HTERT RPE-1 (cell line): ENCODE results near the gene AMER2.

Experiments used
- in situ Hi-C: fragments of 300-500 bp; cut with MboI; formaldehyde crosslinking; loops from 4 replicates; pipeline ENCODE4 v1.14.3; 2020; ENCODE audit warnings: low sequenced_read_pairs

Gene AMER2

DNA sequence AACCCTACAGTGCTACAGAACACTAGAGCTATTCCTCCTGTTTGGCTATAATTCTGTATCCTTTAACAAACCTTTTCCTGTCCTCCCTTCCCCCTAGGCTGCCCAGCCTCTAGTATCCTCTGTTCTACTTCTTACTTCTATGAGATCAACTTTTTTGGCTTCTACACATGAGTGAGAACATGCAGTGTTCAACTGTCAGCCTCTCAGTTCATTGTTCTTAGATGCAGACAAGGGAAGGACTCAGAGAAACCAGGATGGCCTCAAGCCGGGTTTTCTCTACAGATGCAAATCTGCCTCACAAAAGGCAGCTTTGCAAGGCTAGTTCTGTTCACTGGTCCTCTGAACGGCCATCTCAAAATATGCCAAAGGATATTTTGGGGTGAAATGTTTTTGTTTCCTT is 18.4 kb downstream of the AMER2 start:
- in situ Hi-C loops = no loop called here

DNA sequence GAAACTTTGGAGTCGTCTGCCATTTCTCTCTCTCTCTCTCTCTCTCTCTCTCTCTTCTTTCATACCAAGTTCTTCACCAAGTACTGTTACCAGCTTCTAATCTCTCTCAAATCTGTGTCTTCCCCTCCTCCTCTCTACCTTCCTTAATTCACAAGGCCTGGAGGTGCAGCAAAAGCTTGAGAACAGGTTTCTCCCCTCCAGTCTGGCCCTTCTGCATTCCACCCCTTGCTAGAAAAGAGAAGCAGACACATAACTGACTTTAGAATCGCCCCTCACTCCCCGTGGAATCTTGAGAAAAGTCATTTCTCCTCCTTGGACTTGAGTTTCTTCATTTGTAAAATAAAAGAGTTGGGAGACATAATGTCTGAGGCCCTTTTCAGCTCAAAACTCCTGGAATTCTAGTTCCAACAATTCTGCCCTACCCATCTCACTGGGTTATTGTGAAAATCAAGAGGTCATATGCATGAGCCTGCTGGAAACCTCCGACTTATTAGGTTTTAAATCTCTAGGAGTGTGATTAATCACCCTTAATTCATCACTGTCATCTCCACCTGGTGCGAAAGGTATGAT is 20.4 kb downstream of the AMER2 start:
- in situ Hi-C loops = no loop called here

- in situ Hi-C loops = no loop called here
Observed at GRCh38 chr13:25149711-25150110, 22.4 kb downstream of the AMER2 start.

DNA sequence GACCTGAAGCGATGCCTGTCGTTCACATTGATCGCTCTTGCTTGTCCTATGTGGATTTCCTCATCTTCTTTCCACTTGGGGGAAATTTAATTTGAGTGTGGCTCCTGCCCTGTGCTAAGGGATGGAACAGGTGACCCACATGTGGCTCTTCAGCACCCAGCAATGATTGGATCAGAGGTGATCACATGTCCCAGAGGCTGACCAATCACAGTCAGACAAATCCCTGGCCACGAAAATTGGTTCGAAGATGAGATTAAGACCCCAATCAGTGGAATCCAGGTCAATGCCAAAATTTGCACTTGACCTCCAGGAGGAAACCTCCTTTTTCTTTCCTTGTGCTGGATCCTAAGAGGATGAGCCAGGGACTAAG is 23.7 kb downstream of the AMER2 start:
- in situ Hi-C loops = no loop called here

DNA sequence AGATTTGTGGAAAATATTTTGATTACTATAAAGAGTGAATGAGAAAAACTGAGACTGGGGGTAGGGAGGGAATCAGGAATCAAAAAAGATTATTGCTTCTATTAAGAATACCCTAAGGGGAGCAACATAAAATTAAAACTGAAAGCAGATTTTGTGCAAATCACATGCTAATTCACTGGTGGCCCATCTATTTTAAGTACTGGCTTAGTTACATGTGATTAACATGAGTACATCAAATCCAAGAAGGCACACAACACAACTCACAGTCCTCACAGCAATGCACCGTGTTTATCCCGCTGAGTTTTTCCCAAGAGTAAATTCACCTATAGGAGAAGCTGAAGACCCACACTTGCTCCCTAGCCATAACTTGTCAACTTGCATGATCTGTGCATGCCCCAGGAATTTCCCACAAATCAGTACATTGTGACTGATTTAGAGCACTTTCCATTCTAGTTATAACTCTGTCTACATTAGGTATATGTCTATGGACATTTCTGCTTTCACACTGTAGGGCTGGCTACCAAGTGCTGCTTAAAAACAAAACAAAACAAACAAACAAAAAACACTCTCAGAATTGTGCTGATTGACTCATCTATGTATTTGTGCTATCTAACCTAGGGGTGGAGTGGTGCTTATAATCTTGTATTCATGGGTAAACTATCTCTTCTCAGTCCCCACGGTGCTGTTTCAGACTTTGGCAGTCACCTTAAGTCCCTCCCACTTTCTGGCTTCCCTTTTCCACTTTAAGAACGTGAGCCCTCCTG is 24.3 kb downstream of the AMER2 start:
- in situ Hi-C loops = no loop called here

DNA sequence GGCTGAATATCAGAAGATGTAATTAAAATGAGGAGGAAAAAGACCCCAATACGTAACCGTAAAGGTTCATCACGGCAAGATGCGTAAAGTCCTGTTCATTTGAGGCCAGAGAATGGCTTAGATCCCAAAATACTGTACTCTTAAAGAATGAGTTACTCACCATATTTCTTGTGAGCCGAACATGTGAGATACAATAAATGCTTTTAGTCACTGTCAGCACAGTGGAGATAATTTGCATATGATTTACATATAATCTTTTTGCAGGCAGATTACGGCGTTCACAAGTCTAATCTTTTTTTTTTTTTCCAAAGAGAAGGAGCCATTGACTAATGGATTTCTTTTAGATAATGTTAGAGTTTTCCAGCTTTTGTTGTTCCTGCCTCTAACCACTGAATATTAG is 28.4 kb downstream of the AMER2 start:
- in situ Hi-C loops = no loop called here

DNA sequence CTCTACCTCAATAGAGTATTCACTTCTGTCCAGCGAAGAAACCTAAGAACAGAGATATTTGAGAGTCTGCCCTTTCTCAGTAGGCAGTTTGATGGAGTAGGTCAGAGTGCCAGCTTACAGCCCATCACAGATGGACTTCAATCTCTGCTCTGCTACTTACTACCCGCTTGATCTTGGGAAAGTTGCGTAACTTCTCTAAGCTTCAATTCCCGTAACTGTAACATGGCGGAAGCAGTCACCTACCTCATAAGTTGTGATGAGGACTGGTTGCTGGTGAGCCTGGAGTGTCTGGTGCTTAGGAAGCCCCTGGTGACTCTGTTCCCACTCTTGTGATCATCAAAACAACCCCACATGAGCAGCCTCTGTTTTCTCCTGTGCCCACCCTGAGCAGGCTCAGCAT is 31.0 kb downstream of the AMER2 start:
- in situ Hi-C loops = no loop called here

GRCh38 chr13:25137788-25138115 is 34.3 kb downstream of the AMER2 start:
- in situ Hi-C loops = no loop called here

- in situ Hi-C loops = no loop called here
Observed at GRCh38 chr13:25136880-25137787, 35.0 kb downstream of the AMER2 start.

DNA sequence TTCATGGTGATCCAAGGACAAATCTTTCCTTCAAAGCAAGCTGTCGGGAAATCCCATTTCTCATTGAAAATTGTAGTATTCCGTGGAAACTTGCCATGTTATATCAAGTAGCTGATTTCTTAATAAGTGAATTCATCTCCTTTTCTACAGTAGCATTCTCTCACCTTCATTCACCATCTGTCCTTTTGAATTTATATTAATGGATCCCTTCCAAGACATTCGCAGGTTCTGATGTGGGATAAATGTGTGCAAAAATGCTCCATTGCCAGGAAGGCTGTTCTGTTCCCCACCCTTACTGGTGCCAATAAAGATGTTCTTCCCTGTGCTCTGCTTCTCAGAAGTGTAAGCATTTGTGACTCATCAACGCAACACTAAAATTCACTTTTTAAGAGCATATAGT is 36.2 kb downstream of the AMER2 start:
- in situ Hi-C loops = no loop called here

DNA sequence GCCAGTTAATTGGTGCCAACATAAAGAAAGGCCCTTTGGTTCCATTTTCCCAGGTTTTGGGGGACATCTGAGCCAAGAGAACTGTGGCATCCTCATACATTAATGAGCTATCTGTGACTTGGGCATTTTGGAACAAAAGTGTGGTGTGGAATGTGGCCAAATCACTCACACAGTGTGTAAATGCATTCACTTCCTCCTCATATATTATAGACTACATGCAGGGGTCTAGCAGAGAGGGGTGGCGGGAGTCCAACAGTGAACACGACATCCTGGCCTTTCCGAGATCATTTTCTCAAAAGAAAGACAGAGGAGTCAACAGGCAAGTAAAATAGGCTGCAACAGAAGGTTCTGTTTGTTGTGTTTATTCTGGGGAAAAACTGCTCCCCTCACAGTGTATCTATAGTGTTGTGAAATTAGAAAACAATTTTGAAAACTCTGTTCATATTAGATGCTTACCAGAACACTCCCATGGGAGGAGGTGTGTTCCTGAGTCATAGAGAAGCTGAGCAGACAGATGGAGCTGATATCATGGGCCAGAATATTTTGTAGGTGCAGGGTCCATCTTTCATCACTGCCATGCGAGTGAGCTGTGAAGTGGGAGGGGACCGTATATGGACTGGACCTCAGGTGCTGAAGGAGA is 39.2 kb downstream of the AMER2 start:
- in situ Hi-C loops = no loop called here

- in situ Hi-C loops = no loop called here
Observed at GRCh38 chr13:25131881-25132420, 40.1 kb downstream of the AMER2 start.

GRCh38 chr13:25130944-25131343 is 41.1 kb downstream of the AMER2 start:
- in situ Hi-C loops = no loop called here

DNA sequence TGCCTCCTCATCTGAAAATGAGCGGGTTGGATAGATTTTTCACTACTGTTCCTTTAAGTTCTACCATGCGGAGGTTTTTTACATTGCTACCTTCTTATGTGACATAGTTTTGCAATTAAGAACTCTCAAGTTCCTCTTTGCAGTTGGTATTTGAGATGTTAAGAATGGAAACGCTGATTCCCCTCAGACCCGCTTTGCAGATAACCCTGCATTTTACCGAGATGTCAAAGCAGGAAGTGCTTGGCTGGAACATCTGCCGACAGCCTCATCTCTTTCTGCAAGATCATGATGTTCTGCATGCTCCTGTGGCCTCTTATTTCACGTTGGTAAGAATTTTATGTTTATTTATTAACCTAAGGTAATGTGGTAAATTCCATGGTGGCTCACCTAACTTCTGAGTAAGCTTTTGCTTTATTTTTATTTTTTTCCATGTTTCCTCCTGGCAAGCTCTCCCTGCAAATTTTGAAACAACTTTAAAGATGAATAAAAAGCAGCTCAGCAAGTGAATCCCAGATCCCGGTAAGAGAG is 53.6 kb downstream of the AMER2 start:
- in situ Hi-C loops = no loop called here

DNA sequence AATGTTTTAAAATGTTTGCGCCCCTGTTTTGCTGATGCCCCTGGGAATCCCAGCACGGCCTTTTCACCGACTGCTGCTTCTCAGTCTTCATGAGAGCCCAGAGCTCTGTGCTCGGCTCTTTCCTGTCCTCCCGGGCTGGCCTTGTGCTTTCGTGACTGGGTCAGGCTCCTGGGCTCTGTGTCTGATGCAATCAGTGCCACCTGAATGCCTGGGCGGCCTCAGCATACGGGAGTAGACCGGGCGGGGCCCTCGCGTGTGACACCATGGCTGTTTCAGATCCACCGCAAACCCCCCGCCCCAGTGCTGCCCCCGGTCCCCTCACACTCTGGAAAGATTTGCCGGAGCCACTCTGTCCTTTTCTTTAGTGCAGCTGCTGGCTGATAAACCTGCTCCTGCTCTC is 54.8 kb downstream of the AMER2 start:
- in situ Hi-C loops = no loop called here

DNA sequence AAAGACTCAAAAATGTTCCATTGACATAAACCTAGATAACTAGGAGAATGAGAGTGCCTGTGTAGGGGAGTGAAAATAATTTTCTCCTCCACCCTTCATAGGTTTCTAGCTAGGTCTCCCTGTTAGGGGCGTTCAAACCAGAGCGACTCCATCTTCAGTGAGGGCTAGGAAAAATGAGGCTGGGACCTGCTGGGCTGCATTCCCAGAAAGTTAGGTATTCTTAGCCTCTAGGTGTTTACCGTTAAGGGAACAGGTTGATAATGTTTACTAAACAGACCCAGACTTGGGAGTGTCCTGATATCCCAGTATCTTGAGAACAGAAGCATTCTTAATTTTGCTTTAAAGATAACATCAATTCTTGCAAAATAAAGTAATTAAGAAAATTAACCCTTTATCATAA is 56.0 kb downstream of the AMER2 start:
- in situ Hi-C loops = no loop called here

- in situ Hi-C loops = no loop called here
Observed at GRCh38 chr13:25114220-25114619, 57.9 kb downstream of the AMER2 start.

DNA sequence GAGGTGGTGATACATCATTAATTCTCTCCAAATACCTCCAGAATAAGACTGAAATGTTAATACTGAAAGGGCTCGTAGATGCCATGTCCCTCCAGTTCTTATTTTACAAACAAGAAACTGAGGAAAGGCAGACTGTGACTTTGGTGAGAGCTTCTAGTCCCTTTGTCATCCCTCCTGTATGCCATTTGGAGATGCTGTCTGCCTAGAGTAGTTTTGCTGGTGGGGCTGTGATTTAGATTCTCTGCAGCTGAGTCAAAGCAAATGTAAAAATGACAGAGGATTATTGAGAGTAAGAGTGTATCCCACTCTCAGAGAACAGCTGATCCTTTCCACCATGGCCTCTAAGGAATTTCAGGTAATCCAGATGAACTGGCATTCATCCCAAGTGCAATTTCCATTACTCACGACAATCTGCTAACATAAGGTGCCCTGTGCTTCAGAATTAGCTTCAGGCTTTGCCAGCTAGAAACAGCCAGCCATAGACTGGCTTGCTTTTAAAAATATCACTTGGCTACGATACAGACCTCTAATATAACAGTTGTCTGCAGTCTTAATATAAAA is 59.3 kb downstream of the AMER2 start:
- in situ Hi-C loops = no loop called here
